Body of pancreas (tissue), 4 donors: Measurements from ENCODE around the gene FOXD4L6.
"Not testable (repeated sequence)": the region's sequence is repeated elsewhere in the genome, so short reads cannot be mapped to it uniquely, and the experiment has no call there.

ENCODE experiments used
- POLR2A ChIP-seq, 3 donors: fragments of 450-650 bp; IDR thresholded peaks; one replicate each; pipeline ENCODE4 v1.6.1; 2016; ENCODE audit warnings: antibody characterized with exemption in 3 of 3, mild to moderate bottlenecking in 2 of 3
- TF ChIP-seq, protein P1 (sequence below), 7 experiments: fragments of 450-650 bp in 4 of 7; fragments of 200-600 bp in 3 of 7; sonication (generic) in 3 of 7; IDR thresholded peaks; one replicate each; pipeline ENCODE4 v1.5.1; 2016 to 2019; ENCODE audit warnings: antibody characterized with exemption in 7 of 7

DNA sequence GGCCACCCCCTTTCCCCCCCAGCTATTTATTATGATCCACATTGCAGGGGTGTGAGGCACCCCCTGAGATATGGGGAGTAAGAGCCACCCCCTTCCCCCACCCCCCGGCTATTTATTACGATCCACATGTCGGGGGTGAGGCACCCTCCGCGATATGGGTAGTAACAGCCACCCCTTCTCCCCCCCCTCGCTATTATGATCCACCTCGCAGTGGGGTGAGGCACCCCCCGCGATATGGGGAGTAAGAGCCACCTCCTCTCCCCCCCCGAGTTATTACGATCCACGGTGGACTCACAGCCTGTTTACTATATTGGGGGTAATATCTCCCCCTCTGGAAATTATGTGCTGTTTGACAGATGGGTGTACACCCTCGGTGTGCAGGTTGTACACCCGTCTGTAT lies 15.1 kb downstream of the FOXD4L6 start:
- TF ChIP-seq, protein P1, sequence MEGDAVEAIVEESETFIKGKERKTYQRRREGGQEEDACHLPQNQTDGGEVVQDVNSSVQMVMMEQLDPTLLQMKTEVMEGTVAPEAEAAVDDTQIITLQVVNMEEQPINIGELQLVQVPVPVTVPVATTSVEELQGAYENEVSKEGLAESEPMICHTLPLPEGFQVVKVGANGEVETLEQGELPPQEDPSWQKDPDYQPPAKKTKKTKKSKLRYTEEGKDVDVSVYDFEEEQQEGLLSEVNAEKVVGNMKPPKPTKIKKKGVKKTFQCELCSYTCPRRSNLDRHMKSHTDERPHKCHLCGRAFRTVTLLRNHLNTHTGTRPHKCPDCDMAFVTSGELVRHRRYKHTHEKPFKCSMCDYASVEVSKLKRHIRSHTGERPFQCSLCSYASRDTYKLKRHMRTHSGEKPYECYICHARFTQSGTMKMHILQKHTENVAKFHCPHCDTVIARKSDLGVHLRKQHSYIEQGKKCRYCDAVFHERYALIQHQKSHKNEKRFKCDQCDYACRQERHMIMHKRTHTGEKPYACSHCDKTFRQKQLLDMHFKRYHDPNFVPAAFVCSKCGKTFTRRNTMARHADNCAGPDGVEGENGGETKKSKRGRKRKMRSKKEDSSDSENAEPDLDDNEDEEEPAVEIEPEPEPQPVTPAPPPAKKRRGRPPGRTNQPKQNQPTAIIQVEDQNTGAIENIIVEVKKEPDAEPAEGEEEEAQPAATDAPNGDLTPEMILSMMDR (IDR thresholded peaks at IDR 0.05), result not testable (repeated sequence)
- not testable (repeated sequence) for TF ChIP-seq POLR2A (IDR thresholded peaks at IDR 0.05)
